ENCODE measurements around the gene SLC38A1. TPM values are rescaled to one million over a fixed set of nuclear protein-coding genes. Genes with fewer than 3 reads are reported as not detected.
A peak's percentile ranks its signal among the peaks of the same experiment; 100 is the strongest.
"Not testable (repeated sequence)": the region's sequence is repeated elsewhere in the genome, so short reads cannot be mapped to it uniquely, and the experiment has no call there.

Gene SLC38A1
- total RNA-seq, 1 experiment from 2014 or later: 259 TPM

DNA sequence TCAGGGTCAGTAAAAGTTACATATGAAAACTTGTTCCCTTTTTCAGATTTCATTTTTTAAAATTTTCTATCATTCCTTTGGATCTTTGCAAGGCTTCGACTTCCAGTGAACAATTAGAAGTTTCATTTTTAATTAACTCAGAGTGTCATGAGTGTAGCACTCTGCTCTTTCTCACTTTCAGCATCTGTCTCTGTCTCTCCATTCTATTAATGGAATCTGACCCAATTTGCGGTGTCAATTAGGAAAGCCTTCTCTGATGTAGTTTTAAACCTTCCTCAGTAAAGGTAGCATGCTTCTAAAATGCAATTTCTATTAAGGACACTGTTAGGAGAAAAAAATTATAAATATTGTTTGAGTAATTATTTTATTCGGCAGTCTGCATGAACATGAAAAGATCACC, 68.3 kb downstream of the SLC38A1 start:
- H3K9me3 Mint-ChIP-seq (ENCODE audit: unreplicated experiment): peaks cover 26% of the 10 kb centered on the region
- Histone ChIP-seq H3K27me3 (replicated peaks; ENCODE audit: control insufficient read depth, insufficient read depth, low read length) (no peaks in the 10 kb centered on the region), H3K9me3 (peaks cover 10% of the 10 kb centered on the region), H3K4me1 (no peaks in the 10 kb centered on the region), H3K36me3 (ENCODE audit: control insufficient read depth, insufficient read depth, low read length) (peaks cover 19% of the 10 kb centered on the region), H3K4me3 (ENCODE audit: low read depth, low read length) (no peak overlapping the region)
- ChIA-PET POLR2A (no interaction called here), CTCF (no interaction called here)
- no peak overlapping the region for H3K4me3 Mint-ChIP-seq (ENCODE audit: unreplicated experiment)
- BruUV-seq (replicated peaks): no TSS peak
- no peak overlapping the region for H3K27ac Mint-ChIP-seq (ENCODE audit: unreplicated experiment)
- H3K27me3 Mint-ChIP-seq (ENCODE audit: insufficient read depth, unreplicated experiment): no peaks in the 10 kb centered on the region
- intact Hi-C loops (cut with micrococcal nuclease; ENCODE audit: unreplicated experiment): no loop called here
- H3K36me3 Mint-ChIP-seq (ENCODE audit: insufficient read depth, unreplicated experiment): peaks cover 91% of the 10 kb centered on the region
- no peaks in the 10 kb centered on the region for H3K4me1 Mint-ChIP-seq (ENCODE audit: low read depth, unreplicated experiment)
- DNase-seq: no peak
- TF ChIP-seq CTCF (IDR thresholded peaks at IDR 0.05; ENCODE audit: insufficient read depth in 1 of 2, low read depth in 1 of 2, low read length in 1 of 2, severe bottlenecking in 1 of 2, unreplicated experiment in 1 of 2): no peak

- Histone ChIP-seq H3K4me3 (ENCODE audit: low read depth, low read length) (no peak overlapping the region), H3K4me1 (no peaks in the 10 kb centered on the region), H3K9me3 (peaks cover 18% of the 10 kb centered on the region), H3K36me3 (ENCODE audit: control insufficient read depth, insufficient read depth, low read length) (peaks cover 25% of the 10 kb centered on the region), H3K27me3 (replicated peaks; ENCODE audit: control insufficient read depth, insufficient read depth, low read length) (no peaks in the 10 kb centered on the region)
- Mint-ChIP-seq H3K27me3 (ENCODE audit: insufficient read depth, unreplicated experiment) (no peaks in the 10 kb centered on the region), H3K27ac (ENCODE audit: unreplicated experiment) (no peak overlapping the region), H3K9me3 (ENCODE audit: unreplicated experiment) (peaks cover 37% of the 10 kb centered on the region), H3K4me1 (ENCODE audit: low read depth, unreplicated experiment) (no peaks in the 10 kb centered on the region), H3K36me3 (ENCODE audit: insufficient read depth, unreplicated experiment) (peaks cover 91% of the 10 kb centered on the region), H3K4me3 (ENCODE audit: unreplicated experiment) (no peak overlapping the region)
- no peak for TF ChIP-seq CTCF (IDR thresholded peaks at IDR 0.05; ENCODE audit: insufficient read depth in 1 of 2, low read depth in 1 of 2, low read length in 1 of 2, severe bottlenecking in 1 of 2, unreplicated experiment in 1 of 2)
- intact Hi-C loops (cut with micrococcal nuclease; ENCODE audit: unreplicated experiment): no loop called here
- BruUV-seq (replicated peaks): no TSS peak
- DNase-seq: no peak
- ChIA-PET POLR2A (no interaction called here), CTCF (interaction anchor here (0.7 kb wide), 1 partner anchor 11 kb away, joined by 4 read pairs; no protein-coding TSS in a partner anchor)
These were observed 69.9 kb downstream of the SLC38A1 start for GRCh38 chr12:46198913-46199312.

DNA sequence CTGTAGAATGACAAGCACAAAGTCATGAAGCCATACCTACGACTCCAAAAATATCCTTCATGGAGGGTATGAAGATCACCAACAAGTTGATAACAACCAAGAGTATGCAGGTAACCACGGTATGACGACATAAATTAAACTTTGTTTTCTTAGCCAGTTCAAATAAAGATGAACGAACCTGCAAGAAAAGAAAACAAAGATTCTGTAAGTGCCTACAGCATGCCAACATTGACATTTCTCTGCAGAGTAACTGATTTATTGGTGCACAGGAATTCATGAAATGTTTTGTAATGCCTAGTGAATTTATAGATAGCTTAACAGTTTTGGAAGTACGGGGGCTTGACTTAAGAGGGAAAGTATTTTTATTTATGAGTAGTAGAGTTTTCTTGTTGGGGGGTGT, 71.0 kb downstream of the SLC38A1 start:
- ChIA-PET POLR2A (no interaction called here), CTCF (no interaction called here)
- intact Hi-C loops (cut with micrococcal nuclease; ENCODE audit: unreplicated experiment): no loop called here
- Mint-ChIP-seq H3K27ac (ENCODE audit: unreplicated experiment) (no peak overlapping the region), H3K4me3 (ENCODE audit: unreplicated experiment) (no peak overlapping the region), H3K9me3 (ENCODE audit: unreplicated experiment) (peaks cover 47% of the 10 kb centered on the region), H3K27me3 (ENCODE audit: insufficient read depth, unreplicated experiment) (no peaks in the 10 kb centered on the region), H3K4me1 (ENCODE audit: low read depth, unreplicated experiment) (no peaks in the 10 kb centered on the region), H3K36me3 (ENCODE audit: insufficient read depth, unreplicated experiment) (peaks cover 91% of the 10 kb centered on the region)
- BruUV-seq (replicated peaks): no TSS peak
- peaks cover 18% of the 10 kb centered on the region for H3K9me3 ChIP-seq
- DNase-seq: no peak
- no peak for TF ChIP-seq CTCF (IDR thresholded peaks at IDR 0.05; ENCODE audit: insufficient read depth in 1 of 2, low read depth in 1 of 2, low read length in 1 of 2, severe bottlenecking in 1 of 2, unreplicated experiment in 1 of 2)
- H3K36me3 ChIP-seq (ENCODE audit: control insufficient read depth, insufficient read depth, low read length): peaks cover 25% of the 10 kb centered on the region
- H3K4me3 ChIP-seq (ENCODE audit: low read depth, low read length): no peak overlapping the region
- no peaks in the 10 kb centered on the region for H3K4me1 ChIP-seq
- H3K27me3 ChIP-seq (replicated peaks; ENCODE audit: control insufficient read depth, insufficient read depth, low read length): no peaks in the 10 kb centered on the region

DNA sequence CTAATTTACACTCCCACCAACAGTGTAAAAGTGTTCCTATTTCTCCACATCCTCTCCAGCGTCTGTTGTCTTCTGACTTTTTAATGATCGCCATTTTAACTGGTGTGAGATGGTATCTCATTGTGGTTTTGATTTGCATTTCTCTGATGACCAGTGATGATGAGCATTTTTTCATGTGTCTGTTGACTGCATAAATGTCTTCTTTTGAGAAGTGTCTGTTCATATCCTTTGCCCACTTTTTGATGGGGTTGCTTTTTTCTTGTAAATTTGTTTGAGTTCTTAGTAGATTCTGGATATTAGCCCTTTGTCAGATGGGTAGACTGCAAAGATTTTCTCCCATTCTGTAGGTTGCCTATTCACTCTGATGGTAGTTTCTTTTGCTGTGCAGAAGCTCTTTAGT, 78.3 kb downstream of the SLC38A1 start:
- H3K27ac Mint-ChIP-seq (ENCODE audit: unreplicated experiment): peak overlapping the region; percentile 7
- BruUV-seq (replicated peaks); H3K27me3 Mint-ChIP-seq (ENCODE audit: insufficient read depth, unreplicated experiment); POLR2A ChIA-PET; H3K4me3 Mint-ChIP-seq (ENCODE audit: unreplicated experiment); intact Hi-C loops (cut with micrococcal nuclease; ENCODE audit: unreplicated experiment); H3K36me3 ChIP-seq (ENCODE audit: control insufficient read depth, insufficient read depth, low read length); H3K4me1 ChIP-seq; CTCF ChIA-PET; H3K4me3 ChIP-seq (ENCODE audit: low read depth, low read length); H3K4me1 Mint-ChIP-seq (ENCODE audit: low read depth, unreplicated experiment); H3K27me3 ChIP-seq (replicated peaks; ENCODE audit: control insufficient read depth, insufficient read depth, low read length); DNase-seq: not testable (repeated sequence)
- peaks cover 11% of the 10 kb centered on the region; the same call in 1 of the 2 replicates for H3K9me3 ChIP-seq
- H3K9me3 Mint-ChIP-seq (ENCODE audit: unreplicated experiment): peaks cover 39% of the 10 kb centered on the region
- peaks cover 96% of the 10 kb centered on the region for H3K36me3 Mint-ChIP-seq (ENCODE audit: insufficient read depth, unreplicated experiment)
